RWPE2 (cell line): Measurements from ENCODE around the gene DRC3.

Source experiments
- ATAC-seq: fragments of 200-7000 bp; cut with Tn5 transposase; 3 replicates; pipeline ENCODE4 v1.9.1; 2021; ENCODE audit warnings: low read depth
- DNase-seq: peaks from one replicate; pipeline ENCODE4 v3.0.0-alpha.2; 2020; ENCODE audit warnings: low spot score
- H3K27ac ChIP-seq: fragments of 450-650 bp; 2 replicates; pipeline ENCODE4 v1.5.1; 2017; ENCODE audit warnings: mild to moderate bottlenecking; ENCODE audit not compliant: poor library complexity, severe bottlenecking
- H3K27me3 ChIP-seq: fragments of 250-450 bp; sonication (Bioruptor Pico); 2 replicates; pipeline ENCODE4 v1.5.1; 2021; ENCODE audit warnings: mild to moderate bottlenecking, moderate library complexity; ENCODE audit not compliant: insufficient read depth, poor library complexity, severe bottlenecking
- H3K36me3 ChIP-seq: fragments of 250-450 bp; sonication (Bioruptor Pico); 2 replicates; pipeline ENCODE4 v1.5.1; 2020; ENCODE audit warnings: low read depth, mild to moderate bottlenecking, moderate library complexity
- H3K4me1 ChIP-seq: fragments of 250-450 bp; sonication (Bioruptor Pico); 2 replicates; pipeline ENCODE4 v1.5.1; 2021; ENCODE audit warnings: mild to moderate bottlenecking, moderate library complexity; ENCODE audit not compliant: insufficient read depth, poor library complexity, severe bottlenecking
- H3K4me3 ChIP-seq: fragments of 250-450 bp; sonication (Bioruptor Pico); 2 replicates; pipeline ENCODE4 v1.5.1; 2021; ENCODE audit warnings: mild to moderate bottlenecking, moderate library complexity; ENCODE audit not compliant: severe bottlenecking
- H3K9me3 ChIP-seq: fragments of 250-450 bp; sonication (Bioruptor Pico); 2 replicates; pipeline ENCODE4 v1.5.1; 2021; ENCODE audit warnings: mild to moderate bottlenecking, moderate library complexity; ENCODE audit not compliant: severe bottlenecking
- TF ChIP-seq, protein P1 (sequence below): fragments of 450-650 bp; IDR thresholded peaks from one replicate; pipeline ENCODE4 v1.5.1; 2017; ENCODE audit warnings: mild to moderate bottlenecking, moderate library complexity; ENCODE audit not compliant: poor library complexity, severe bottlenecking

The DRC3 gene

DNA sequence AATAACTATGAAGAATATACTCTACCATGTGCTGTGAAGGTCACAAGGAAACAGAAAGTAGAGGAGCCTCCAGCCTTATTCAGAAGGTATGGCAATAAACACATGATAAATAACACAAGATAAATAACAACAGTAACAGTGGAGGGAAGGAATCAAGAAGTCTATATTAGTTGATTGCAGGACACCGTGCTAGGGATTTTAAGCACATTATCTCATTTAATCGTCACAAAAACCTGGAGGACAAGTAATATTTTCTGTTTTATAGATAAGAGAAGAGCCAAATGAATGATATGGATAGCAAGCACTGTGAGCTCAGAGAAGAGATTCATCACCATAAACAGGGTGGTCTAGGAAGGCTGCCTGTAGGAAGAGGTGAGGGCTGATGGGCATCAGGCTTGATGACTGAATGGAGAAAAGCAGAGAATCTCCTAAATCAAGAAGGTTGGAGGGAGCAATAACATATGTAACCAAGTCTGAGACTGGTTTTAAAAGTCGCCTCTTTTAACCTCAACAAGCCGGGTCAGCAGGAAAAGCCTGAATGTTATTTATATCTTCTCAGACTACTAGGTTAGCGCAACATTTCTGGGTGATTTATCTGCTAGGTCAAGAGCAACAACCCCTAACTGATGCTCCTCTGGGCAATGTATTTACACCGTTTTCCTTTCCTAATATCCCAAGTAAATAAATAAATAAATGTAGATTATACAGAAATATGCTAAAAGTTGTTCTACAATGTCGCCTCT lies 8.8 kb upstream of the DRC3 start:
- TF ChIP-seq, protein P1, sequence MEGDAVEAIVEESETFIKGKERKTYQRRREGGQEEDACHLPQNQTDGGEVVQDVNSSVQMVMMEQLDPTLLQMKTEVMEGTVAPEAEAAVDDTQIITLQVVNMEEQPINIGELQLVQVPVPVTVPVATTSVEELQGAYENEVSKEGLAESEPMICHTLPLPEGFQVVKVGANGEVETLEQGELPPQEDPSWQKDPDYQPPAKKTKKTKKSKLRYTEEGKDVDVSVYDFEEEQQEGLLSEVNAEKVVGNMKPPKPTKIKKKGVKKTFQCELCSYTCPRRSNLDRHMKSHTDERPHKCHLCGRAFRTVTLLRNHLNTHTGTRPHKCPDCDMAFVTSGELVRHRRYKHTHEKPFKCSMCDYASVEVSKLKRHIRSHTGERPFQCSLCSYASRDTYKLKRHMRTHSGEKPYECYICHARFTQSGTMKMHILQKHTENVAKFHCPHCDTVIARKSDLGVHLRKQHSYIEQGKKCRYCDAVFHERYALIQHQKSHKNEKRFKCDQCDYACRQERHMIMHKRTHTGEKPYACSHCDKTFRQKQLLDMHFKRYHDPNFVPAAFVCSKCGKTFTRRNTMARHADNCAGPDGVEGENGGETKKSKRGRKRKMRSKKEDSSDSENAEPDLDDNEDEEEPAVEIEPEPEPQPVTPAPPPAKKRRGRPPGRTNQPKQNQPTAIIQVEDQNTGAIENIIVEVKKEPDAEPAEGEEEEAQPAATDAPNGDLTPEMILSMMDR: no peak
- Histone ChIP-seq H3K4me1 (peaks cover 8% of the 10 kb centered on the region), H3K27me3 (no peaks in the 10 kb centered on the region), H3K27ac (no peak overlapping the region), H3K9me3 (no peaks in the 10 kb centered on the region), H3K36me3 (peaks cover 3% of the 10 kb centered on the region; the same call in 1 of the 2 replicates), H3K4me3 (no peak overlapping the region)
- no peak for DNase-seq
- no peak for ATAC-seq

DNA sequence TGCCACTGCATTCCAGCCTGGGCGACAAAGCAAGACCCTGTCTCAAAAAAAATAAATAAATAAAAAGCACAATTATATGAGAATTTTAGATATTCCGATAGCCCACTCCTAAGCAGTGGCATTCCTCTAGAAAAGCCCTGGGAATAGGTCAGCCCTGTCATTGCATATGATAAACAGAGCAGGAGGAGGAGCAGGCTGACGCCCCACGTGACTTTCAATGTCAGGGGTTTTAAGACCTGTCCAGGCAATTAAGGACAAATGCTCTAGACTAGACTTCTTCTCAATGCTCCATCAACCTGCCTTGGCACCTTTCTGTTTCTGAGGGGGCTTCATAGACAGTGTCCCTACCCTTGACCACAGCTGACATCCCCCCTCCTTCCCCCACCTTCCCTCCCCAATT lies 8.0 kb upstream of the DRC3 start:
- ATAC-seq: no peak
- H3K4me3 ChIP-seq: no peak overlapping the region
- TF ChIP-seq, protein P1: no peak

DNA sequence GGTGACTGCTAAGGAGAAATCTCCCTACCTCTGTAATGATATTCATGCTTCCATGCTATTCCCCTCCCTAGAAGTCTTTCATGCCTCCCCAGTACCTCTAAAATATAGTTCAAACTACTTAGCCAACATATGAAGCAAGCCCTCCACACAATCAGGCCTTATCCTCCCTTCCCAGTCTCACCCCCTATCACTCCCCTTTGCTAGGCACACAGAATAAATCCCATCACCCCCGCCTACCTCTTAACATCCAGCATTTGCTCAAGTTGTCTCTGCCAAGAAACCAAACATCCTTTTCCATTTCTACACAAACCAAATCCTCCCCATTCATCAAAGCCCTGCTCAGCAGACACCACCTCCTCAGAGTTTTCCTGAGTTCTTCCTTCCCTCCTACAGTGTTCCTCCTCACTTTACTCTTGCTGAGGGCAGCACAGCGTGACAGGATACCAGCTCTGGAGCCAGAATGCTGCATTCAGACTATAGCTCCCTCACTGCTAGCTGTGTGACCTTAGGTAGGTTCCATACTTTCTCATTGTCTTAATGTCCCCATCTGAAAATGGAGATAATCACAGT lies 7.4 kb upstream of the DRC3 start:
- DNase-seq (no peak), ATAC-seq (no peak)
- Histone ChIP-seq H3K4me1 (no peaks in the 10 kb centered on the region), H3K27me3 (no peaks in the 10 kb centered on the region), H3K4me3 (no peak overlapping the region), H3K27ac (no peak overlapping the region), H3K36me3 (peaks cover 3% of the 10 kb centered on the region; the same call in 1 of the 2 replicates), H3K9me3 (no peaks in the 10 kb centered on the region)
- TF ChIP-seq, protein P1: no peak

More for the DNA sequence above, 8.0 kb upstream of the DRC3 start:
- H3K9me3 ChIP-seq: no peaks in the 10 kb centered on the region
- H3K4me1 ChIP-seq: no peaks in the 10 kb centered on the region
- no peaks in the 10 kb centered on the region for H3K27me3 ChIP-seq
- no peak overlapping the region for H3K27ac ChIP-seq
- DNase-seq: no peak
- peaks cover 3% of the 10 kb centered on the region; the same call in 1 of the 2 replicates for H3K36me3 ChIP-seq

DNA sequence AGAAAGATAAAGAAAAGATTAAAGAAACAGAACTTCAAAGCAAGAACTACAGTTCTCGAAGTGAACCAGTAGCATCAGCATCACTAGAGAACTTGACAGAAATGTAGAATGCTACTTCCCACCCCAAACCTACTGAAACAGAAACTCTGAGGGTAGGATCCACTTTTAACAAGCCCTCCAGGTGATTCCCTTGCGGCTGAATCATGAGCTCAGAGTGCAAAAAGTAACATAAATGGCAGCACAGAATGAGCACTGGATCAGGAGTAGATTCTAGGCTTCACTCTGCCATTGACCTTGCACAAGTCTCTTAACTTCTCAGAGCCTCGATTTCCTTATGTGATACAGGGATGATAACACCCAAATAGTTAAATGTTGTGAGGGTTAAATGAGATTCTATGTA lies 6.3 kb upstream of the DRC3 start:
- peaks cover 6% of the 10 kb centered on the region for H3K4me1 ChIP-seq
- no peaks in the 10 kb centered on the region for H3K9me3 ChIP-seq
- DNase-seq: no peak
- H3K36me3 ChIP-seq: peaks cover 3% of the 10 kb centered on the region; the same call in 1 of the 2 replicates
- H3K4me3 ChIP-seq: no peak overlapping the region
- H3K27ac ChIP-seq: no peak overlapping the region
- H3K27me3 ChIP-seq: no peaks in the 10 kb centered on the region
- TF ChIP-seq, protein P1: no peak
- no peak for ATAC-seq
